GM23338 (cell line): ENCODE measurements around the gene DRG2. TPM values are rescaled to one million over a fixed set of nuclear protein-coding genes. Genes with fewer than 3 reads are reported as not detected.
A peak's percentile ranks its signal among the peaks of the same experiment; 100 is the strongest.

ENCODE experiments used
- ATAC-seq: fragments of 200-7000 bp; cut with Tn5 transposase; 3 replicates; pipeline ENCODE4 v1.9.1; 2020
- DNase-seq: peaks from one replicate; pipeline ENCODE4 v3.0.0-alpha.2; 2015; ENCODE audit warnings: low spot score
- H2AFZ ChIP-seq: fragments of 200-600 bp; sonication (generic); 2 replicates; pipeline ENCODE4 v1.8.0; 2016; ENCODE audit warnings: antibody characterized with exemption, mild to moderate bottlenecking, moderate library complexity
- H3F3A ChIP-seq: fragments of 200-600 bp; sonication (generic); replicated peaks from 2 replicates; pipeline ENCODE4 v1.8.0; 2017; ENCODE audit warnings: antibody characterized with exemption, mixed run types, low read depth
- H3K27ac ChIP-seq: fragments of 200-600 bp; sonication (generic); 2 replicates; pipeline ENCODE4 v1.6.1; 2016; ENCODE audit warnings: low read depth
- H3K27me3 ChIP-seq: fragments of 200-600 bp; sonication (generic); 2 replicates; pipeline ENCODE4 v1.8.0; 2016; ENCODE audit warnings: mild to moderate bottlenecking, mixed run types, moderate library complexity; ENCODE audit not compliant: insufficient read depth
- H3K36me3 ChIP-seq: fragments of 200-600 bp; sonication (generic); 2 replicates; pipeline ENCODE4 v1.8.0; 2016; ENCODE audit warnings: mild to moderate bottlenecking; ENCODE audit not compliant: insufficient read depth
- H3K4me1 ChIP-seq: fragments of 200-600 bp; sonication (generic); 2 replicates; pipeline ENCODE4 v1.8.0; 2016; ENCODE audit warnings: mild to moderate bottlenecking, moderate library complexity; ENCODE audit not compliant: insufficient read depth
- H3K4me2 ChIP-seq: fragments of 200-600 bp; sonication (generic); 2 replicates; pipeline ENCODE4 v1.7.1; 2017; ENCODE audit warnings: mixed run types
- H3K4me3 ChIP-seq: fragments of 200-600 bp; sonication (generic); 2 replicates; pipeline ENCODE4 v1.6.1; 2016; ENCODE audit warnings: mixed run types
- H3K79me2 ChIP-seq: fragments of 200-600 bp; sonication (generic); replicated peaks from 2 replicates; pipeline ENCODE4 v1.8.0; 2017; ENCODE audit warnings: mild to moderate bottlenecking; ENCODE audit not compliant: insufficient read depth
- H3K9me2 ChIP-seq: fragments of 200-600 bp; sonication (generic); 2 replicates; pipeline ENCODE4 v1.8.0; 2017; ENCODE audit not compliant: insufficient read depth
- H4K20me1 ChIP-seq: fragments of 200-600 bp; sonication (generic); replicated peaks from 2 replicates; pipeline ENCODE4 v1.8.0; 2017; ENCODE audit warnings: mild to moderate bottlenecking; ENCODE audit not compliant: insufficient read depth
- H3K27ac Mint-ChIP-seq: 2 replicates; pipeline ENCODE4 v1.8.0; 2020; ENCODE audit warnings: inconsistent platforms, mild to moderate bottlenecking, moderate library complexity, mixed read lengths
- H3K27me3 Mint-ChIP-seq: 3 replicates; pipeline ENCODE4 v1.8.0; 2022; ENCODE audit warnings: low read depth, mild to moderate bottlenecking, moderate library complexity, mixed read lengths, inconsistent platforms; ENCODE audit not compliant: insufficient read depth, poor library complexity
- H3K36me3 Mint-ChIP-seq: 3 replicates; pipeline ENCODE4 v1.8.0; 2021; ENCODE audit warnings: low read depth, mild to moderate bottlenecking, inconsistent platforms, moderate library complexity, mixed read lengths
- H3K4me1 Mint-ChIP-seq: 3 replicates; pipeline ENCODE4 v1.8.0; 2020; ENCODE audit warnings: mild to moderate bottlenecking, inconsistent platforms, mixed read lengths
- H3K4me3 Mint-ChIP-seq: 3 replicates; pipeline ENCODE4 v1.8.0; 2021; ENCODE audit warnings: moderate library complexity, mild to moderate bottlenecking, inconsistent platforms, mixed read lengths
- H3K9me3 Mint-ChIP-seq: 3 replicates; pipeline ENCODE4 v1.8.0; 2020; ENCODE audit warnings: moderate library complexity, mild to moderate bottlenecking, inconsistent platforms, mixed read lengths
- CREB1 ChIP-seq: fragments of 250-450 bp; sonication (Bioruptor Pico); IDR thresholded peaks from 2 replicates; pipeline ENCODE4 v1.5.0; 2020; ENCODE audit warnings: low read depth, mild to moderate bottlenecking, moderate library complexity
- CTCF ChIP-seq, 2 experiments: fragments of 200-600 bp in 1 of 2; sonication (generic) in 1 of 2; conservative IDR thresholded peaks; 2 replicates each; pipeline versions ENCODE4 v1.5.1 to v1.6.1; 2016 to 2017; ENCODE audit warnings: antibody characterized with exemption in 2 of 2, low read depth in 2 of 2, mild to moderate bottlenecking in 2 of 2, moderate library complexity in 1 of 2
- ETS1 ChIP-seq: IDR thresholded peaks from 2 replicates; pipeline ENCODE4 v1.6.1; 2016; ENCODE audit warnings: antibody characterized with exemption
- EZH2 ChIP-seq: fragments of 200-600 bp; sonication (generic); IDR thresholded peaks from one replicate; pipeline ENCODE4 v1.8.0; 2017; ENCODE audit warnings: antibody characterized with exemption, mild to moderate bottlenecking, low read depth; ENCODE audit not compliant: unreplicated experiment
- JUNB ChIP-seq: IDR thresholded peaks from one replicate; pipeline ENCODE4 v1.6.1; 2016; ENCODE audit warnings: antibody characterized with exemption; ENCODE audit not compliant: unreplicated experiment
- NANOG ChIP-seq: IDR thresholded peaks from 2 replicates; pipeline ENCODE4 v1.6.1; 2016; ENCODE audit warnings: antibody characterized with exemption, borderline replicate concordance
- POLR2AphosphoS5 ChIP-seq: IDR thresholded peaks from 2 replicates; pipeline ENCODE4 v1.6.1; 2016; ENCODE audit warnings: antibody characterized with exemption, low read depth
- REST ChIP-seq: IDR thresholded peaks from one replicate; pipeline ENCODE4 v1.6.1; 2018; ENCODE audit warnings: antibody characterized with exemption; ENCODE audit not compliant: unreplicated experiment
- STAT1 ChIP-seq: IDR thresholded peaks from one replicate; pipeline ENCODE4 v1.6.1; 2016; ENCODE audit warnings: antibody characterized with exemption; ENCODE audit not compliant: unreplicated experiment
- ZNF114 ChIP-seq: fragments of 250-450 bp; sonication (Bioruptor Pico); IDR thresholded peaks from 2 replicates; pipeline ENCODE4 v1.5.0; 2020; ENCODE audit warnings: mild to moderate bottlenecking, moderate library complexity
- polyA plus RNA-seq: library from polyadenylated mRNA; unstranded; fragments of >200 nt; fragmentation: Nextera tagmentation; extraction: Ambion mirVana; gene quantifications from 2 replicates; pipeline ENCODE4 v1.2.1, GENCODE V29; 2016
- total RNA-seq: library from RNA; depleted of rRNA; stranded (reverse); fragments of >200 nt; shearing (Covaris generic); gene quantifications from 2 replicates; pipeline ENCODE4 v1.2.3, GENCODE V29; 2014

Gene DRG2
- total and polyA plus RNA-seq, 2 experiments from 2014 or later = 36.2 to 48.0 TPM

- Histone ChIP-seq H3K4me3 (no peak within 1 kb of the TSS), H3K27me3 (no peaks in the 10 kb centered on the region), H3K9me2 (no peaks in the 10 kb centered on the region), H3K79me2 (no peaks in the 10 kb centered on the region), H2AFZ (no peak within 1 kb of the TSS), H4K20me1 (no peaks in the 10 kb centered on the region; the same call in 1 of the 2 replicates), H3F3A (no peaks in the 10 kb centered on the region), H3K27ac (no peak within 1 kb of the TSS), H3K4me1 (no peaks in the 10 kb centered on the region), H3K4me2 (no peak within 1 kb of the TSS), H3K36me3 (no peaks in the 10 kb centered on the region)
- no peaks in the 10 kb centered on the region for H3K9me3 Mint-ChIP-seq
- TF ChIP-seq CREB1 (CRISPR knock-in tag) = no peak
- peak; percentile 1; the same call in 1 of the 2 replicates for TF ChIP-seq POLR2AphosphoS5
- H3K27me3 Mint-ChIP-seq = peaks cover 4% of the 10 kb centered on the region
- no peak within 1 kb of the TSS for H3K27ac Mint-ChIP-seq
- peak; percentile 16; the same call in 1 of the 3 replicates for ATAC-seq
- no peak for DNase-seq
- H3K4me3 Mint-ChIP-seq = no peak within 1 kb of the TSS
- peaks cover 6% of the 10 kb centered on the region; the same call in 2 of the 3 replicates for H3K4me1 Mint-ChIP-seq
- H3K36me3 Mint-ChIP-seq = peaks cover 6% of the 10 kb centered on the region
Measured at GRCh38 chr17:18108401-18109312, 20.9 kb downstream of the DRG2 start, which contains the start of gene MYO15A. Gene MYO15A, plus strand, starts transcription at chr17:18108756. Its CDS starts 10,045 bp downstream, at chr17:18118801.

- Histone ChIP-seq H3K4me1 (no peaks in the 10 kb centered on the region), H3K27me3 (no peaks in the 10 kb centered on the region), H3F3A (no peaks in the 10 kb centered on the region), H3K79me2 (no peaks in the 10 kb centered on the region), H3K36me3 (no peaks in the 10 kb centered on the region), H4K20me1 (no peaks in the 10 kb centered on the region; the same call in 1 of the 2 replicates), H2AFZ (no peak overlapping the region), H3K4me3 (no peak overlapping the region), H3K9me2 (no peaks in the 10 kb centered on the region), H3K4me2 (no peak overlapping the region), H3K27ac (no peak overlapping the region)
- ATAC-seq = no peak
- Mint-ChIP-seq H3K27me3 (peaks cover 3% of the 10 kb centered on the region), H3K36me3 (peaks cover 6% of the 10 kb centered on the region), H3K4me3 (no peak overlapping the region), H3K27ac (no peak overlapping the region), H3K9me3 (no peaks in the 10 kb centered on the region), H3K4me1 (peaks cover 6% of the 10 kb centered on the region; the same call in 2 of the 3 replicates)
- no peak for DNase-seq
- TF ChIP-seq ETS1 (no peak), REST (no peak), STAT1 (no peak), EZH2 (no peak), CTCF (conservative IDR thresholded peaks at IDR 0.05; ENCODE audit: low read depth in 2 of 2) (no peak), ZNF114 (no peak), CREB1 (CRISPR knock-in tag) (no peak), JUNB (no peak), POLR2AphosphoS5 (no peak), NANOG (no peak)
Measured at GRCh38 chr17:18109935-18110485, 22.3 kb downstream of the DRG2 start.
